Activated CD8-positive, alpha-beta memory T cell treated with anti-CD3 and anti-CD28 coated beads for 48 hours (primary cell): ENCODE results near the gene REPIN1.

Source experiments
- DNase-seq, 3 experiments: peaks; one replicate each; pipeline ENCODE4 v3.0.0-alpha.2; 2020; ENCODE audit warnings: low read depth in 2 of 3, low spot score in 2 of 3

The REPIN1 gene

GRCh38 chr7:150420242-150420641, 51.6 kb downstream of the REPIN1 start:
- DNase-seq, result no peak

- peak; percentile 52 to 84 (median 71) for DNase-seq
Measured at GRCh38 chr7:150420987-150421674, 52.5 kb downstream of the REPIN1 start.

- no peak for DNase-seq
Measured at GRCh38 chr7:150421831-150422230, 53.2 kb downstream of the REPIN1 start.
